ENCODE data around the gene RPL18.
"Not testable (repeated sequence)": the region's sequence is repeated elsewhere in the genome, so short reads cannot be mapped to it uniquely, and the experiment has no call there.

RPL18 gene

DNA sequence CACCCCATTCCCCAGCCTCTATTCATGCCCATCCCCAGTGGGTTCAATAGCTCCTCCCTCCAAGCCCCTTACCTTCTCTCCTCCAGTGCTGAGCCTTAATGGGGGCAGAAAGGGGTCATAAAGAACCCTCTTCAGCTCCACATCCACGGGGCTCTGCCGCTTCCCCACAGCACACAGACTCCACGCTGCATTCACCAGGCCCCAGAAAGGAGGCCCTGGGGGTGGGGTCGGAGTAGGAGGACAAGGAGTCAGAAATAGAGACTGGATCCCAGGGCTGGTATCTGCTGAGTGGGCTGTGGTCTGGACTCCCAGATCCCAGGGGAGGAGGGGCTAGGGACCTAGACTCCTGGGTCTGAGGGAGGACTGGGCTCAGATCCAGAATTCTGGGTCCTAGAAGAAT is 25.4 kb upstream of the RPL18 start:
- no peak for DNase-seq

DNA sequence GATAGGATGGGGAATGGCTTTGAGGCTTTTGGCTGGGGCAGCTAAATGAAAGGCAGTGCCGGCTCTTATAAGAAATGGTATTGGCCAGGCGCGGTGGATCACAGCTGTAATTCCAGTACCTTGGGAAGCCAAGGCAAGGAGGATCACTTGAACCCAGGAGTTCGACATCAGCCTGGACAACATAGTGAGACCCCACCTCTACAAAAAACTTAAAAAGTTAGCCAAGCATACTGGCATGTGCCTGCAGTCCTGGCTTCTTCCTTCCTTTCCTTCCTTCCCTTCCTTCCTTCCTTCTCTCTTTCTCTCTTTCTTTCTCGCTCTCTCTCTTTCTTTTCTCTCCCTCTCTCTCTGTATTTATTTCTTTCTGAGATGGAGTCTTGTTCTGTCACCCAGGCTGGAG is 23.9 kb upstream of the RPL18 start:
- no peak for DNase-seq

DNA sequence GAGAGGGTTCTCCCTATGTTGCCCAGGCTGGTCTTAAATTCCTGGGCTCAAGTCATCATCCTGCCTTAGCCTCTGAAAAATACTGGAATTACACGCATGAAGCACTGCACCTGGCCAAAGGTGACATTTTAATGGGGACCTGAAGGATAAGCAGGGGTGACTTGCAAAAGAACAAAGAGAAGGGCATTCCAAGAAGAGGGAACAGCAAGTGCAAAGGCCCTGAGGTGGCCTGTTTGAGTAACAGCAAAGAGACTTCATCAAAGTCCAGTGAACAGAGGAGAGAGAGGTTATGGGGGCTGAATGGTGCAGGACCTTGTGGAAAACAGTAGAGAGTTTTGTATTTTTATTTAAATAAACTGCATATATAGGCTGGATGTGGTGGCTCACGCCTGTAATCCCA is 22.9 kb upstream of the RPL18 start:
- DNase-seq: no peak

DNA sequence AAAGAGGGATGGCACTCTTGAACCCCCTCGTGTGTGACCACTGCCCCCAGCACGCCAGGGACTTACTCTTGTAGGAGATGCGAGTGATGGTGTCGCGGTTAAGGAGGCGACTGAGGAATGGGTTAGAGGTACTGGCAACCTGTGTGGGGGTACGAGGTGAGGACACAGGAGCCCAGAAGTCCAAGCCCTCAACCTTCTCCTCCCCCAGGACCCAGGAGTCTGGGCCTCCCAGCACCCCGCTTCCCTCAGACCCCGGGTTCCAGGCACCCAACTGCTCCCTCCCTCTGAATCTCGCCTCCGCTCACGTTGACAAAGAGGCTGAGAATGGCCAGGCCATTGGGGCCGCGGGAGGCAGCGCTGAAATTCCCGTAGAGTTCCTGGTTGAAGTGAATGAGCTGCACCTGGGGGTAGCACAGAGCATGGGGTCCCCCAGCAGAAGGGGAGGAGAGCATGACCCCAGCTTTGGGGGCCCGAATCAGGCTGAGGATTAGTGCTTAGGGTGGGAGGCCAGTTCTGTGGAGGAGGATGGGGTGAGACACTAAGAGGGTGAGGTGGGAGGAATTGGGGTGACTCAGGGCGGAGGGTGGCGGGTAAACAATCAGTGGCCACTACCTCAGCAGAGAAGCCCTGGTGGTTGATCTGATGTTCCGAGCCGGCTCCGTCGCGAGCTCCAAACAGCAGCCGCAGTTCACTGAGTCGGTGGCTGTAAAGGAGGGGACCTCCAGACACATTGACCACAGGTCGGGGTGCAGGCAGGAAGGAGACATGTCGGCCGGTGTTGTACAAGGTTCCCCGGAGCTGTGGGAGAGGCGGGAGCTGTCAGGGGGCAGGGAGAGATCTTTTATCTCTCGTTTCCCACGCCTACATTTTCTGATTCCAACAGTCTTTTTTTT is 20.8 kb upstream of the RPL18 start:
- no peak for DNase-seq

DNA sequence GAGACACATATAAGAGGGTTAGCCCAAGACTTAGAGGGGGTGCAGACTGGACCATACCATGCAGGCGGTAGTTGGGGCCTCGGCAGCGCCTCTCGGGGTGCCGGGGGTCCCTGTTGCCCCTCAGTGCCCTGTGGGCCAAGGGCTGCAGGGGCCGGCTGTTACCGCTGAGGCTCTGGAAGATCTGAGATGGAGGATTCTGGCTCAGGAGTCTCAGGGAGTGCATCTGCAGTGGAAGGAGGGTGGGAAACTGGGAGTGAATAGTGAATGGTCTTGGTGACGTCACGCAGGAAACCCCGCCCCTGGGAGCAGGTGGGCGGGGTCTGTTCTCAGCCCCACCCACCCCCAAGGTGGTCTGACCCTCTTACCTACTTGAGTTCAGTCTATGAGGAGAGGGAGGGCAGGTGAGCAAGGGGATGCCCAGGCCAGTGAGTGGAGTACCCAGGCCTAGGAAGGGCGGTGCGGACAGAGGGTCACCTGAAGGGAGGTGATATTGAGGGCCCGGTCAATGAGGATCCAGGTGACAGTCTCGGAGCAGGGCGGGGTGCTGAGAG is 19.9 kb upstream of the RPL18 start:
- no peak for DNase-seq

DNA sequence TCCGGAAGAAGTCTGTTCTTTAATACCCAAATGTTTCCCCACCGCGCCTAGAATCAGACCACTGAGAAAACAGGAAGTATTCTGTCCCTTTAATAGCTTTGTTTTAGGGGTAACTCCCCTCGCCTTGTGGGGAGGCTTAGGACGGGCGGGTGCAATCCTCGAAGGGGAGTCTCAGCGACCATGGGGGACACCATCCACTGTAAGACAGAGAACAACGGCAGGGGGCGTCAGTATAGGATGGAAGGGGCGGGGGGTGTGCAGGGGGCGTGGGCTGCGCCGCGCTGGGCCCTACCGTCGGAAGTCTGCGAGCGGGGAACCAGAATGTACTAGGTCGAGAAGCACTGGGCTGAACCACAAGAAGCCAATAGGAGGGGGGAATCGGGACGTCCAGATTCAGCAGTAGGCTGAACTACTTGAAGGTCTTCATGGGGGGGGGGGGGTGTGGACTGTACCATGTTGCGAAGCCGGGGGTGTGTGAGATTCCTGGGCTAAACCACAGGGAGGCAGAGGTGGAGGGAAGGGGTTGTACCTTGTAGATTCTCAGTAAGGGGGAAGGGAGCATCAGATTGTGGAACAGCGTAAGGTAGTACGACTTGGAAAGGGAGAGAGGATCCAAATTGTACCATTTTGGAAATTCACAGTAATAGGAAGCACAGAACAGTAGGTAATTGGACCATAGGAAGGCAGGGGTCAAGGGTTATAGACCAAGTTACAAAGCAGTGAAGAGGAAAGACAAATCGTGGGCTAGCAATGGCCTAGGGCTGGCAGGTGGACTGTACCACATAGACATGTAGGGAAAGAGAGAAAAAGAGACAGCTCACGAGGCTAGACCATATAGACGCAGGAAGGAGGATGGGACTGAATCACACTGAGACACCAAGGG is 19.2 kb upstream of the RPL18 start:
- peak; percentile 87 for DNase-seq

DNA sequence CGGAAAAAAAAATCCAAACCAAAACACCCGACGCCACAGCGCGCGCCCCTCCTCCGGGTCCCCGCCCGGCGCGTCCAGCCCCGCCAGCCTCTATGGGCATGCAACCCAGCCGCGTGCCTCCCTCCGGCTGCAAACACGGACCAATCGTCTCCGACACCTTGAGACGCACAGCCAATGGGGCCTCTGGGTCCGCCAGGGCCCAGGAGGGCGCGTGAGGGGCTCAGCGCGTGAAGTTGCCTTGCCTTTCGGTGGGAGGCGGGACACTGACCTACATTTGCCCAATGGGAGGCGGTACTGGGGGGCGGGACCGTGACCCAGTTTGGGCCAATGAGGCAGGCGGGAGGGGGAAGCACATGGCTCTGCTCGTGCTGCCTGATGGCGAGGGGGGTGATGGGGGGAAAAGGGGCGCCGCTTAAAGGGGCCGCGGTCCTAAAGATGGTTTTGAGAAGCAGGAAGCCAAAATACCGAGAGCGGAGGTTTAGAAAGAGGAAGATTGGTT is 18.5 kb upstream of the RPL18 start:
- DNase-seq: peak; percentile 98

DNA sequence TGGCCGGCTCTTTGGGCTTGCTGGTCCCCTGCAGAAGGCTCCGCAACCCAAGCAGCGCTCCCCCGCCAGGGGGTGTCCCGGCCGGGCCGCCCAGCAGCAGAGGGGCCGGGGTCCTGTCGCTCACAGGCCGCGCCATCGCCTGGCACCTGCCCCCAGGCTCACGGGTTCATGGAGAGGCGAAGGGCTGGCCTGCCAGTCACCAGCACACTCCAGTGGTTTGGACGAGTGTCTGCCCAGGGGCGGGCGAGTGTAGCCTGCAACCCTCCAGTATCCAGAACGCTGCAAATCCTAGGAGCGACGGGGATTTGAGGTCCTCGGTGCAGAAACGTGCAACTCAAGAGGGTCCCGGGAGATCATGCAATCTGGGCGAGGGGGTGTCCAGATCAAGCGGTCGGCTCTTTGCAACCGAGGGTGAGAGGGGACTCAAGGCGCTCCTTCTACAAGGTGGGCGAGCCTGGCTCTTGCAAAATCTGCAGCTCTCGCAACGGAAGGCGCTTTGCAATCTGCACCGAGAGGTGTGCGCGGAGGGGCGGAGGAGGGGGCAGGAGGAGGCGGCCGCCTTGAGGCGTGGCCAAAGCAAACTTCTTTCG is 18.0 kb upstream of the RPL18 start, which contains the start of gene DBP:
DBP (minus strand) TSS at position 521 of the 590 bp plus-strand sequence; CDS start at position 136, 385 bp downstream.
- DNase-seq: peak; percentile 19

DNA sequence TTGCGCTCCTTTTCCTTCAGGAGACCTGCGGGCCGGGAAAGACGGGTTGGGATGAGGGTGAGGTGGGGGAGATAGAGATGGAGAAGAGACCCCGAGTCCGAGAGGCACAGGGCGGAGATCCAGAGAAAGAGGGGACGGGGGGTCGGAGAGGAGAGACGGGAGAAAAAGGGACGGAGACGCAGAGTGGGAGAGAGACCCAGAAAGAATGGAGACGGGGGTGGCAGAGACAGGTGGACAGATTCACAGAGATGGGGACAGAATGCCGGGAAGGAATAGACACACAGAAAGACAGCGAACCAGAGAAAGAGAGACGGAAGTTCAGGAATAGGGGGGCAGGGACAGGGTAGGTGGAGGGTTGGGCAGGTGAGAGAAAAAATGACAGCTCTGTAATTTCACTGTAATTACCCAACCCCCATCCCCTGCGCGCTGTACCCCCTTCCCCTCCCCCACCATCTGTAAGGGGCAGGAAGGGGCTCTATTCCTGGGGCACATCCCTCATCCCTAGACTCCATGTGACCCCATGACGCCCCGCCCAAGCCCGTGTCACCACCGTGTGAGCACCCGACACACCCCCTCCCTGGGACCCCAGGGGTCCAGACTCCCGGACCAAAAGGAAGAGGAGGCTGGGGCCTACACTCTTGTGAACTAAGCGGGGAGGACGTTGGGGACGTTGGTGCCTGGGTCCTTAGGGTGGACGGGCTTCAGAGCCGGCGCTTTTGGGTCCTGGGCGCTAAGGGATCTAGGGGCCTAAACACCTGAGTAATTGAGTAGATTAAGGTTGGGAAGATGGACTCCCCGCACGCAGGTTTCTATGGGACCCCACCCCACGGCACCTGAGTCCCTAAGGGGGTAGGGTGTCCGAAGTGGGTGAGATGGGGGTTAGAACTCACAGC is 17.2 kb upstream of the RPL18 start:
- DNase-seq: no peak

DNA sequence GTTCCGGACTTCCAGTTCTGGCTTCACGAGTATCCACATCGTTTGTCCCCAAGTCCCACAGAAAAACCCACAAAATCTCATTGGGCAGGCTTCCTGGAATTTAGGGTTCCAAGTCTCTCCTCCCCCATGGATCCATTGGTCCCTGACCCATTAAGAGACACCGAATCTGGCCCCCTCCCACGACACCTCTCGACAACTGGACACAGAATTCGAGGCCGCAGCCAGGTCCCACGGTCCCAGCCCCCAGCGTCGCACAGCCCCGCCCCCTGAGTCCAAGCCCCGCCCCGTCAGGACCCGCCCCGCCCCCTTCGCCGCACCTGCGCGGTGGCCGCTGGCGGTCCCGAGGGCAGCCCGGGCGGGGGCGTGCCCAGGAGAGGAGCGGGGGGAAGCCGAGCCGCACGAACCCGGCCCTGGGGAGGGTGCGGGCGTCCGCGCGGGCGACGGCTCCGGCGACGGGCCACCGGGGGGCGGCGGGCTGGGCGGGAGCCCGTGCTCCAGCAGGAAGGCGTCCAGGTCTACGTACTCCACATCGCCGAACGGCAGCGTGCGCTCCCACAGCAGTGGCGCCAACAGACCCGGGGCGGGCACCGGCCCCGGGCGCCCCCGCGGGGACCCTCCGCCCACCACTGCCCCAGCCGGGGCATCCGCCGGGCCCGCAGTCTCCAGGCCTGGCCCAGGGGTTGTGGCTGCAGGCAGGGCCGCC is 16.4 kb upstream of the RPL18 start:
- DNase-seq: peak; percentile 42

DNA sequence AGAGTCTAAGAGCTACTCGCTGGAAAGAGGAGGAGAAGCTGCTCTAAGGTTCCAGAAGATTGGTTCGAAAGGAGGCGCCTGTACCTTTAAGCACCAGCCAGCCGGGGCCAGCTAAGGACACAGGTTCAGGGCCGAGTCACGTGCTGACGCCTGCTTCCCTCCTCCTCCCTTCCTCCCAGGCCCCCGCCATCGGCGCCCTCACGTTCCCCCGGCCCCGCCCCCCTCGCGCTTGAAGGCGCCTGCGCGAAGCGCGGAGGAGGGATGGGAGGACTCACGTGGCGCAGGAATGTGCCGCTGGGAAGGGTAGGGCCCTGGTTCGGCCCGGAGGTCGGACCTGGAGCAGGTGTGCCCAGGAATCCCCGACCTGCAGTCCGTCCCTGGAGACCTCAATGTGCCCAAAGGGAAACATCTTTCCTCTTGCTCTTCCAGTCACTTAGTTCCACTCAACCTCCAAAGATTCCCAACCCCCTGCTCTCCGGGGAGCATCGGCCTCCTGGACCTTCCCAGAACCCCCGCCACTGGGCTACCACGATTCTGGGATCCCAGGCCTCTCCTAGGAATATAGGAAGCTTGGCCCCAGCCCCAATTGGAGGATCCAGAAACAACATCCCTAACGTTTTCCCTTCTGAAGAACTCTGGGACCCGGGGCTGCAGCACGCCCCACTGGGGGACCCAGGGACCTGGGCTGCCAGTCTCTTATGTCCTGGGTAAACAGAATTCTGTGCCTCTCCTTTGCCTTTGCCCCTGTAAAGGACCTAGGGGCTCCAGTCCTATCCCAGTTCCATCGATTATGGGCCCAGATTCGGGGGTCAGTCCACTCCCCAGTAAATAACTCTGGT is 15.7 kb upstream of the RPL18 start:
- DNase-seq: peak; percentile 92

DNA sequence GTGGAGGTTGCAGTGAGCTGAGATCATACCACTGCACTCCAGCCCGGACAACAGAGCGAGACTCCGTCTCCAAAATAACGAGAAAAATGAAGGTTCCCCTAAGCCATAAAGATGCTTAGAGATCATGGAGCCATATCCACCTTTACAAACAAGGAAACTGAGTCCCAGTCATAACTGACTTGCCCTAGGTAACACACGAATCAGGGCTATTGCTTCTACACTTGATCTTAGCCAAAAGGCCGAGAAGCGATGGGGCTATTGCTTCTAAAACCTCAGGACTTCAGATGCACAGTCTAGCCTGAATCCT is 15.0 kb upstream of the RPL18 start:
- no peak for DNase-seq

DNA sequence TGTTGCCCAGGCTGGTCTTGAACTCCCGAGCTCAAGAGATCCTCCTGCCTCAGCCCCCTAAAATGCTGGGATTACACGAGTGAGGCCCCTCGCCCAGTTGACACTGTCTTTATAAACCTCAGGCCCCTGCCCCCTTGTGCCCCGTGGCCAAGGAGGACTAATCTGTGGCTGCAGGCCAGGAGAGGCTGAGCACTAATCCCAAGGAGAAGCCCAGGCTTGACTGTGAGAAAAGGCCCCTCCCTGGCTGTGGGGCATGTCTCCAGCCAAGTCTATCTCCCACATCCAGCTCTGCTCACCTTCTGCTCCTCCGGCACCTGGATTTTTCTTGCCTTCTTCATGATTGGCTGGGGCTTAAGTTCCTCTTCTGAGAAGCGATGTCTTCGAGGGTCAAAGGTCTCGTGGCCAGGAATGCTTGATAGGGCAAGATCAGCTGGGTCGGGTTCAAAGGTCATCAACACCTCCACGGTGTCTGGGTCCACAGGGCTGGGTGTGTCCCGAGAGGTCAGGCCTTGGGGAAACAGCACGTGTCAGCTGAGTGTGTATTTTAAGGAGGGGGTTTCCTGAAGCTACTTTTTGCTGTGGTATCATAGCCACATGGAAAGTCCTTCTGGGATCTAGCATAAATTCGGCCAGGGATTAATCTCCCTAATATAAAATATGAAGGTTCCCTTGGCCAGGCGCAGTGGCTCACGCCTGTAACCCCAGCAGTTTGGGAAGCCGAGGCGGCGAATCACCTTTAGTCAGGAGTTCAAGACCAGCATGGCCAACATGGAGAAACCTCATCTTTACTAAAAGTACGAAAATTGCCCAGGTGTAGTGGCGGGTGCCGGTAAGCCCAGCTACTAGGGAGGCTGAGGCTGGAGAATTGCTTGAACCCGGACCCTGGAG is 14.4 kb upstream of the RPL18 start:
- no peak for DNase-seq

DNA sequence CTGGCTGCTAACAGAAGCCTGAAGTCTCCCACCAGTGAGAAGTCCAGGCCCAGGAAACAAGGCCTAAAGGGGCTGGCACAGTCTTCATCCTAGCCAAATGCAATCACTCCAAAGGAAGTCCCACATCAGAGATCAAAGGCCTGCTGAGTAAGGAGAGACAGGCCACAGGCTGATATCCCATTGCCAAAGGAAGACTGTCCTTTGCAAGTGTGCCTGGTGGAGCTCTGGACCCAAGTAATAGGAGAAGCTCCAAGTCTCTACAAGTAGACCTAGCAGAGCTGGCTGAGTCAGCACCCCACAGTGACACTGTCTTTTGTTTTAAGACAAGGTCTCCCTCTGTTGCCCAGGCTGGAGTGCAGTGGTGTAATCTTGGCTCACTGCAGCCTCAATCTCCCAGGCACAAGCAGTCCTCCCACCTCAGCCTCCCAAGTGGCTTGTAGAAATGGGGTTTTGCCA is 13.7 kb upstream of the RPL18 start:
- no peak for DNase-seq

DNA sequence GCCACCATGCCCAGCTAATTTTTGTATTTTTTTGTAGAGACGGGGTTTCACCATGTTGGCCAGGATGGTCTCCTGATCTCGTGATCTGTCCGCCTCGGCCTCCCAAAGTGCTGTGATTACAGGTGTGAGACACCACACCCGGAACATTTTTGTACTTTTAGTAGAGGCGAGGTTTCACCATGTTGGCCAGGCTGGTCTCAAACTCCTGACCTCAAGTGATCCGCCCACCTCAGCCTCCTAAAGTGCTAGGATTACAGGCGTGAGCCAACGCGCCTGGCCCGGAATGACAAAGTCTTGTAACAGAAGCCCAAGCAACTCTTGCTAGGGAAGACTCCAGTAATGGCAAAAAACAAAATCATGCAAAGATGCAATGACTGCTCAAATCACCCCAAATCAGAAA is 13.3 kb upstream of the RPL18 start:
- DNase-seq: not testable (repeated sequence)

DNA sequence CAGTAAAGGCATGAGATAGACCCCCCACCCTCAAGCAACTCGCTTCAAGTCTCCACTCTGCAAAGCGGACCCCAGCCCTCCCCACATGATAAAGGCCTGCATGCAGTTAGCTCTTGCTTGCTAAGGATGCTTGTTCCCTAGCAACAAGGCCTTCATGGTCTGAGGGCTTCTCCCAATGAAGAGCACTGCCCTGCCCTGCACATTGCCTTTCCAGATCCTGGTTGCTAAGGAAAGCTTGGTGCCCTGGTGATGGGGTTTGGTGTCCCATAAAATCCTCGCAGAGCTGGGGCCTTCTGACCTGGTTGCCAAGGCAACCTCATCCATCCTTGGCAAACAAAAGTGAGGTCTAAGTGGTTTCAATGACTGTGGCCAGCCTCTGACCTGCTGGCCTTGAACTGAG is 12.2 kb upstream of the RPL18 start:
- peak; percentile 8 for DNase-seq

DNA sequence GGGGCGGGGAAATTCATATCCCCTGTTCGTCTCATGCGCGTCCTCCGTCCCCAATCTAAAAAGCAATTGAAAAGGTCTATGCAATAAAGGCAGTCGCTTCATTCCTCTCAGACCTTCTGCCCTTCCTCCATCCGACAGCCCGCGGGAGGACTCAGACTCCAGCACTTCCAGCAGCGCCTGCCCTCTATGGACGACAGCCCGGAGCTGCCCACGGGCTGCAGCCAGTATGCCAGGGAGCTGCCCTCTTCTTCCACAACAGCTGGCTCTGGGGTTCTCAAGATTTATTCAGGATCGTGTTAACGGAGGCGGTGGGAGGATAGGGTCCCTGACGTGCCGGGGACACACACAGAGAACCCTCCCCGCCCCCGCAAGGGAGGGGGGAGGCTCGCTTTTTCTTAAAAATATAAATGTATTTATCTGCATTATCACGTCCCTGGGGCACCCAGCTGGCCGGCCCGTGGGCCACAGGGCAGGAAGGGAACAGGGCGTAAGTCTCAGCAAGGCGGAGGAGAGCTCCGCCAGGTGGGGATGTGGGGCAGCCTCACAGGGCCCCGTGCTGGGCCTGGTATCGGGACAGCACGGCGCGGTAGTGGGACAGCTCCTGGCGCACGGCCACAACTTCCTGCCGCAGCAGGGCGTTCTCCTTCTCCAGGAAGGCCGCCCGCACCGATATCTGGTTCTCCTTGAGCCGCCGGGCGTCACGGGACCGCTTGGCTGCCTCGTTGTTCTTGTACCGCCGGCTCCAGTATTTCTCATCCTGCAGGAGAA is 11.5 kb upstream of the RPL18 start:
- peak; percentile 34 for DNase-seq

DNA sequence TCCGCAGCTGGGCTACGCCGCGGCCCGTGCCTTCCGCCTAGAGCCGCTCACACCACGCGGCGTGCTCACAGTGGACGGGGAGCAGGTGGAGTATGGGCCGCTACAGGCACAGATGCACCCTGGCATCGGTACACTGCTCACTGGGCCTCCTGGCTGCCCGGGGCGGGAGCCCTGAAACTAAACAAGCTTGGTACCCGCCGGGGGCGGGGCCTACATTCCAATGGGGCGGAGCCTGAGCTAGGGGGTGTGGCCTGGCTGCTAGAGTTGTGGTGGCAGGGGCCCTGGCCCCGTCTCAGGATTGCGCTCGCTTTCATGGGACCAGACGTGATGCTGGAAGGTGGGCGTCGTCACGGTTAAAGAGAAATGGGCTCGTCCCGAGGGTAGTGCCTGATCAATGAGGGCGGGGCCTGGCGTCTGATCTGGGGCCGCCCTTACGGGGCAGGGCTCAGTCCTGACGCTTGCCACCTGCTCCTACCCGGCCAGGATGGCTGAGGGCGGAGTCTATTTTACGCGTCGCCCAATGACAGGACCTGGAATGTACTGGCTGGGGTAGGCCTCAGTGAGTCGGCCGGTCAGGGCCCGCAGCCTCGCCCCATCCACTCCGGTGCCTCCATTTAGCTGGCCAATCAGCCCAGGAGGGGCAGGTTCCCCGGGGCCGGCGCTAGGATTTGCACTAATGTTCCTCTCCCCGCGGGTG is 10.8 kb upstream of the RPL18 start:
- DNase-seq: peak; percentile 86
